ENCODE measurements around the gene CDH22. TPM values are rescaled to one million over a fixed set of nuclear protein-coding genes. Genes with fewer than 3 reads are reported as not detected.

The CDH22 gene
- total RNA-seq, 2 donors from 2014 or later: 0.22 to 0.77 TPM

- Histone ChIP-seq H3K27me3 (ENCODE audit: control insufficient read depth, insufficient read depth, low read length, poor library complexity, severe bottlenecking) (peaks cover 83% of the 10 kb centered on the region), H3K4me1 (ENCODE audit: control insufficient read depth, insufficient read depth, low read length) (no peaks in the 10 kb centered on the region), H3K9ac (ENCODE audit: extremely low read depth, low read length, poor library complexity, severe bottlenecking) (no peak overlapping the region), H3K4me3 (ENCODE audit: low read length) (no peak overlapping the region), H3K36me3 (ENCODE audit: control insufficient read depth, insufficient read depth, low read length) (no peaks in the 10 kb centered on the region), H3K27ac (ENCODE audit: low read depth, low read length) (no peak overlapping the region), H3K9me3 (ENCODE audit: control insufficient read depth, low read length) (no peaks in the 10 kb centered on the region)
- peak; percentile 83 for DNase-seq
- 3 to 4% methylated on average over 21 to 56 of the region's 56 CpGs for WGBS, 2 experiments (ENCODE audit: insufficient coverage in 1 of 2, insufficient read length in 1 of 2)
- H3K9me3 Mint-ChIP-seq: no peaks in the 10 kb centered on the region
- H3K4me1 Mint-ChIP-seq: peaks cover 5% of the 10 kb centered on the region
- H3K36me3 Mint-ChIP-seq (ENCODE audit: low read depth): no peaks in the 10 kb centered on the region
- TF ChIP-seq CTCF (conservative IDR thresholded peaks at IDR 0.05): peak; percentile 11
- H3K27me3 Mint-ChIP-seq (ENCODE audit: insufficient read depth): peaks cover 75% of the 10 kb centered on the region
- no peak overlapping the region for H3K4me3 Mint-ChIP-seq
- no peak overlapping the region for H3K27ac Mint-ChIP-seq
Observed at GRCh38 chr20:46251211-46251673, 57.1 kb downstream of the CDH22 start.

GRCh38 chr20:46250772-46251171 is 57.5 kb downstream of the CDH22 start:
- no peaks in the 10 kb centered on the region for H3K9me3 Mint-ChIP-seq
- no peak overlapping the region for H3K4me3 ChIP-seq (ENCODE audit: low read length)
- WGBS, 2 experiments (ENCODE audit: insufficient coverage in 1 of 2, insufficient read length in 1 of 2): 17% methylated on average over 19 of the region's 19 CpGs; no CpG with 5 or more reads in 1 of the 2 experiments

GRCh38 chr20:46249671-46250070 is 58.6 kb downstream of the CDH22 start:
- Mint-ChIP-seq H3K9me3 (no peaks in the 10 kb centered on the region), H3K27ac (no peak overlapping the region), H3K4me1 (peaks cover 5% of the 10 kb centered on the region), H3K27me3 (ENCODE audit: insufficient read depth) (peaks cover 80% of the 10 kb centered on the region), H3K36me3 (ENCODE audit: low read depth) (no peaks in the 10 kb centered on the region), H3K4me3 (no peak overlapping the region)
- no peak overlapping the region for H3K27ac ChIP-seq (ENCODE audit: low read depth, low read length)
- H3K9ac ChIP-seq (ENCODE audit: extremely low read depth, low read length, poor library complexity, severe bottlenecking): no peak overlapping the region
- WGBS, 2 experiments (ENCODE audit: insufficient coverage in 1 of 2, insufficient read length in 1 of 2): 75 to 77% methylated on average over 3 of the region's 3 CpGs
- H3K27me3 ChIP-seq (ENCODE audit: control insufficient read depth, insufficient read depth, low read length, poor library complexity, severe bottlenecking): peaks cover 89% of the 10 kb centered on the region
- no peaks in the 10 kb centered on the region for H3K9me3 ChIP-seq (ENCODE audit: control insufficient read depth, low read length)
- no peaks in the 10 kb centered on the region for H3K4me1 ChIP-seq (ENCODE audit: control insufficient read depth, insufficient read depth, low read length)
- no peak for TF ChIP-seq CTCF (conservative IDR thresholded peaks at IDR 0.05)
- no peaks in the 10 kb centered on the region for H3K36me3 ChIP-seq (ENCODE audit: control insufficient read depth, insufficient read depth, low read length)
- no peak overlapping the region for H3K4me3 ChIP-seq (ENCODE audit: low read length)
- DNase-seq: no peak

More at GRCh38 chr20:46250772-46251171, 57.5 kb downstream of the CDH22 start:
- no peaks in the 10 kb centered on the region for H3K4me1 ChIP-seq (ENCODE audit: control insufficient read depth, insufficient read depth, low read length)
- H3K36me3 Mint-ChIP-seq (ENCODE audit: low read depth): no peaks in the 10 kb centered on the region
- no peak for TF ChIP-seq CTCF (conservative IDR thresholded peaks at IDR 0.05)
- peaks cover 77% of the 10 kb centered on the region for H3K27me3 Mint-ChIP-seq (ENCODE audit: insufficient read depth)
- no peak overlapping the region for H3K9ac ChIP-seq (ENCODE audit: extremely low read depth, low read length, poor library complexity, severe bottlenecking)
- no peaks in the 10 kb centered on the region for H3K36me3 ChIP-seq (ENCODE audit: control insufficient read depth, insufficient read depth, low read length)
- H3K4me1 Mint-ChIP-seq: peaks cover 5% of the 10 kb centered on the region
- no peak overlapping the region for H3K27ac Mint-ChIP-seq
- no peak overlapping the region for H3K27ac ChIP-seq (ENCODE audit: low read depth, low read length)
- DNase-seq: no peak
- H3K4me3 Mint-ChIP-seq: no peak overlapping the region
- no peaks in the 10 kb centered on the region for H3K9me3 ChIP-seq (ENCODE audit: control insufficient read depth, low read length)
- H3K27me3 ChIP-seq (ENCODE audit: control insufficient read depth, insufficient read depth, low read length, poor library complexity, severe bottlenecking): peaks cover 88% of the 10 kb centered on the region
